ENCODE data around the gene USB1. TPM values are rescaled to one million over a fixed set of nuclear protein-coding genes. Genes with fewer than 3 reads are reported as not detected.

The USB1 gene
- total and polyA plus RNA-seq, 4 donors: 24.9 to 41.3 (median 32.9) TPM

GRCh38 chr16:57987441-57988177 lies 13.6 kb upstream of the USB1 start:
- no peak for ATAC-seq (ENCODE audit: low FRiP score)
- H3K27ac ChIP-seq (ENCODE audit: low read depth in 1 of 2, low read length in 2 of 2): no peak overlapping the region
- no peaks in the 10 kb centered on the region for H3K27me3 ChIP-seq (ENCODE audit: control insufficient read depth in 1 of 2, insufficient read depth in 2 of 2, low read length in 1 of 2)
- no peaks in the 10 kb centered on the region for H3K4me1 ChIP-seq (ENCODE audit: control insufficient read depth in 1 of 2, insufficient read depth in 2 of 2, low read length in 2 of 2)
- 95 to 96% methylated on average over 8 of the region's 8 CpGs for WGBS, 2 donors
- H3K36me3 ChIP-seq (ENCODE audit: control insufficient read depth in 1 of 2, insufficient read depth in 2 of 2, low read length in 1 of 2): no peaks in the 10 kb centered on the region
- H3K4me3 ChIP-seq (ENCODE audit: low read length in 2 of 2): no peak overlapping the region
- intact Hi-C loops (cut with DNase I): no loop called here
- DNase-seq: peak in 1 of 2 donors; percentile 47
- no peaks in the 10 kb centered on the region for H3K9me3 ChIP-seq (ENCODE audit: control insufficient read depth, low read length)

- Histone ChIP-seq H3K27me3 (ENCODE audit: control insufficient read depth in 1 of 2, insufficient read depth in 2 of 2, low read length in 1 of 2) (no peaks in the 10 kb centered on the region), H3K36me3 (ENCODE audit: control insufficient read depth in 1 of 2, insufficient read depth in 2 of 2, low read length in 1 of 2) (no peaks in the 10 kb centered on the region), H3K27ac (ENCODE audit: low read depth in 1 of 2, low read length in 2 of 2) (no peak overlapping the region), H3K4me1 (ENCODE audit: control insufficient read depth in 1 of 2, insufficient read depth in 2 of 2, low read length in 2 of 2) (no peaks in the 10 kb centered on the region), H3K4me3 (ENCODE audit: low read length in 2 of 2) (no peak overlapping the region), H3K9me3 (ENCODE audit: control insufficient read depth, low read length) (no peaks in the 10 kb centered on the region)
- intact Hi-C loops (cut with DNase I): no loop called here
- DNase-seq: peak in 1 of 2 donors; percentile 60
- no peak for ATAC-seq (ENCODE audit: low FRiP score)
- WGBS, 2 donors: 0 to 7% methylated on average over 1 of the region's 1 CpG
These were observed 12.3 kb upstream of the USB1 start for GRCh38 chr16:57988929-57989328.

- Histone ChIP-seq H3K27me3 (ENCODE audit: control insufficient read depth in 1 of 2, insufficient read depth in 2 of 2, low read length in 1 of 2) (no peaks in the 10 kb centered on the region), H3K27ac (ENCODE audit: low read depth in 1 of 2, low read length in 2 of 2) (no peak overlapping the region), H3K4me3 (ENCODE audit: low read length in 2 of 2) (no peak overlapping the region), H3K36me3 (ENCODE audit: control insufficient read depth in 1 of 2, insufficient read depth in 2 of 2, low read length in 1 of 2) (peaks cover 0 to 4% of the 10 kb centered on the region in 2 donors), H3K4me1 (ENCODE audit: control insufficient read depth in 1 of 2, insufficient read depth in 2 of 2, low read length in 2 of 2) (no peaks in the 10 kb centered on the region), H3K9me3 (ENCODE audit: control insufficient read depth, low read length) (no peaks in the 10 kb centered on the region)
- intact Hi-C loops (cut with DNase I): no loop called here
- DNase-seq (peak in 1 of 2 donors; percentile 31), ATAC-seq (ENCODE audit: low FRiP score) (no peak)
- 90 to 94% methylated on average over 11 of the region's 11 CpGs for WGBS, 2 donors
These were observed 9.6 kb upstream of the USB1 start for GRCh38 chr16:57991551-57992059.

GRCh38 chr16:57992084-57992483 lies 9.1 kb upstream of the USB1 start:
- intact Hi-C loops (cut with DNase I): no loop called here
- WGBS, 2 donors: 94% methylated on average over 6 of the region's 6 CpGs
- Histone ChIP-seq H3K27ac (ENCODE audit: low read depth in 1 of 2, low read length in 2 of 2) (no peak overlapping the region), H3K36me3 (ENCODE audit: control insufficient read depth in 1 of 2, insufficient read depth in 2 of 2, low read length in 1 of 2) (peaks cover 0 to 4% of the 10 kb centered on the region in 2 donors), H3K4me3 (ENCODE audit: low read length in 2 of 2) (no peak overlapping the region), H3K4me1 (ENCODE audit: control insufficient read depth in 1 of 2, insufficient read depth in 2 of 2, low read length in 2 of 2) (no peaks in the 10 kb centered on the region), H3K9me3 (ENCODE audit: control insufficient read depth, low read length) (no peaks in the 10 kb centered on the region), H3K27me3 (ENCODE audit: control insufficient read depth in 1 of 2, insufficient read depth in 2 of 2, low read length in 1 of 2) (no peaks in the 10 kb centered on the region)
- ATAC-seq (ENCODE audit: low FRiP score) (no peak), DNase-seq (peak in 1 of 2 donors; percentile 25)

- ATAC-seq (ENCODE audit: low FRiP score) (no peak), DNase-seq (no peak)
- intact Hi-C loops (cut with DNase I): no loop called here
- 80 to 86% methylated on average over 8 of the region's 8 CpGs for WGBS, 2 donors
- Histone ChIP-seq H3K36me3 (ENCODE audit: control insufficient read depth in 1 of 2, insufficient read depth in 2 of 2, low read length in 1 of 2) (peaks cover 0 to 4% of the 10 kb centered on the region in 2 donors), H3K9me3 (ENCODE audit: control insufficient read depth, low read length) (no peaks in the 10 kb centered on the region), H3K4me1 (ENCODE audit: control insufficient read depth in 1 of 2, insufficient read depth in 2 of 2, low read length in 2 of 2) (no peaks in the 10 kb centered on the region), H3K4me3 (ENCODE audit: low read length in 2 of 2) (no peak overlapping the region), H3K27ac (ENCODE audit: low read depth in 1 of 2, low read length in 2 of 2) (no peak overlapping the region), H3K27me3 (ENCODE audit: control insufficient read depth in 1 of 2, insufficient read depth in 2 of 2, low read length in 1 of 2) (no peaks in the 10 kb centered on the region)
These were observed 7.8 kb upstream of the USB1 start for GRCh38 chr16:57993438-57993837.

GRCh38 chr16:57993897-57994296 lies 7.3 kb upstream of the USB1 start:
- no peaks in the 10 kb centered on the region for H3K27me3 ChIP-seq (ENCODE audit: control insufficient read depth in 1 of 2, insufficient read depth in 2 of 2, low read length in 1 of 2)
- intact Hi-C loops (cut with DNase I): no loop called here
- ATAC-seq (ENCODE audit: low FRiP score) (no peak), DNase-seq (peak in 1 of 2 donors; percentile 67)
- H3K9me3 ChIP-seq (ENCODE audit: control insufficient read depth, low read length): no peaks in the 10 kb centered on the region
- H3K27ac ChIP-seq (ENCODE audit: low read depth in 1 of 2, low read length in 2 of 2): no peak overlapping the region
- no peaks in the 10 kb centered on the region for H3K4me1 ChIP-seq (ENCODE audit: control insufficient read depth in 1 of 2, insufficient read depth in 2 of 2, low read length in 2 of 2)
- 85 to 94% methylated on average over 5 of the region's 5 CpGs for WGBS, 2 donors
- H3K36me3 ChIP-seq (ENCODE audit: control insufficient read depth in 1 of 2, insufficient read depth in 2 of 2, low read length in 1 of 2): peaks cover 0 to 4% of the 10 kb centered on the region in 2 donors
- H3K4me3 ChIP-seq (ENCODE audit: low read length in 2 of 2): no peak overlapping the region

GRCh38 chr16:57994361-57994760 lies 6.8 kb upstream of the USB1 start:
- intact Hi-C loops (cut with DNase I): no loop called here
- ATAC-seq (ENCODE audit: low FRiP score): no peak
- 89 to 91% methylated on average over 4 of the region's 4 CpGs for WGBS, 2 donors
- Histone ChIP-seq H3K9me3 (ENCODE audit: control insufficient read depth, low read length) (no peaks in the 10 kb centered on the region), H3K4me1 (ENCODE audit: control insufficient read depth in 1 of 2, insufficient read depth in 2 of 2, low read length in 2 of 2) (no peaks in the 10 kb centered on the region), H3K27me3 (ENCODE audit: control insufficient read depth in 1 of 2, insufficient read depth in 2 of 2, low read length in 1 of 2) (no peaks in the 10 kb centered on the region), H3K36me3 (ENCODE audit: control insufficient read depth in 1 of 2, insufficient read depth in 2 of 2, low read length in 1 of 2) (peaks cover 0 to 4% of the 10 kb centered on the region in 2 donors), H3K4me3 (ENCODE audit: low read length in 2 of 2) (no peak overlapping the region), H3K27ac (ENCODE audit: low read depth in 1 of 2, low read length in 2 of 2) (no peak overlapping the region)
- DNase-seq: peak in 1 of 2 donors; percentile 13

- WGBS, 2 donors: 39 to 40% methylated on average over 4 of the region's 4 CpGs
- ATAC-seq (ENCODE audit: low FRiP score) (no peak), DNase-seq (peak; percentile 82 to 83)
- Histone ChIP-seq H3K36me3 (ENCODE audit: control insufficient read depth in 1 of 2, insufficient read depth in 2 of 2, low read length in 1 of 2) (peaks cover 0 to 4% of the 10 kb centered on the region in 2 donors), H3K27me3 (ENCODE audit: control insufficient read depth in 1 of 2, insufficient read depth in 2 of 2, low read length in 1 of 2) (no peaks in the 10 kb centered on the region), H3K9me3 (ENCODE audit: control insufficient read depth, low read length) (no peaks in the 10 kb centered on the region), H3K4me1 (ENCODE audit: control insufficient read depth in 1 of 2, insufficient read depth in 2 of 2, low read length in 2 of 2) (no peaks in the 10 kb centered on the region), H3K27ac (ENCODE audit: low read depth in 1 of 2, low read length in 2 of 2) (no peak overlapping the region), H3K4me3 (ENCODE audit: low read length in 2 of 2) (no peak overlapping the region)
- intact Hi-C loops (cut with DNase I): no loop called here
These were observed 6.4 kb upstream of the USB1 start for GRCh38 chr16:57994778-57995177.

Data from aorta (tissue), 5 donors.